Osteoblast (primary cell): ENCODE data around the gene TNIP2. TPM values are rescaled to one million over a fixed set of nuclear protein-coding genes. Genes with fewer than 3 reads are reported as not detected.

Experiments
- DNase-seq: peaks from one replicate; pipeline ENCODE4 v3.0.0; 2011; ENCODE audit warnings: low spot score, mixed read lengths; ENCODE audit not compliant: insufficient read length; ENCODE audit errors: missing footprints
- H2AFZ ChIP-seq: 2 replicates; pipeline ENCODE4 v1.6.0; 2011; ENCODE audit warnings: mild to moderate bottlenecking, low read length
- H3K27ac ChIP-seq: 2 replicates; pipeline ENCODE4 v1.5.1; 2011; ENCODE audit warnings: mild to moderate bottlenecking, low read depth, low read length, moderate library complexity
- H3K27me3 ChIP-seq: 2 replicates; pipeline ENCODE4 v1.6.0; 2012; ENCODE audit warnings: mild to moderate bottlenecking, control low read depth, inconsistent platforms, low read length, moderate library complexity; ENCODE audit not compliant: insufficient read depth
- H3K36me3 ChIP-seq: 2 replicates; pipeline ENCODE4 v1.5.1; 2011; ENCODE audit warnings: mild to moderate bottlenecking, low read length, control low read depth, moderate library complexity; ENCODE audit not compliant: insufficient read depth
- H3K4me1 ChIP-seq: 2 replicates; pipeline ENCODE4 v1.5.1; 2011; ENCODE audit warnings: mild to moderate bottlenecking, low read length, control low read depth, moderate library complexity; ENCODE audit not compliant: insufficient read depth
- H3K4me2 ChIP-seq: 2 replicates; pipeline ENCODE4 v1.6.0; 2011; ENCODE audit warnings: mild to moderate bottlenecking, low read length; ENCODE audit not compliant: insufficient read depth
- H3K4me3 ChIP-seq: fragments of 200-600 bp; sonication (generic); 3 replicates; pipeline ENCODE4 v1.5.1; 2012; ENCODE audit warnings: mild to moderate bottlenecking, low read length, inconsistent platforms; ENCODE audit not compliant: insufficient read depth
- H3K79me2 ChIP-seq: 2 replicates; pipeline ENCODE4 v1.6.0; 2012; ENCODE audit warnings: mild to moderate bottlenecking, low read length, control low read depth, inconsistent platforms; ENCODE audit not compliant: insufficient read depth
- H3K9me3 ChIP-seq: 2 replicates; pipeline ENCODE4 v1.5.1; 2011; ENCODE audit warnings: low read depth, low read length, control low read depth
- H4K20me1 ChIP-seq: 2 replicates; pipeline ENCODE4 v1.6.0; 2012; ENCODE audit warnings: mild to moderate bottlenecking, low read length, control low read depth; ENCODE audit not compliant: insufficient read depth
- total RNA-seq: library from RNA; depleted of rRNA; stranded (reverse); fragments of >200 nt; gene quantifications from 2 replicates; pipeline ENCODE4 v1.2.3, GENCODE V29; 2012
- TF ChIP-seq, protein P1 (sequence below): IDR thresholded peaks from 2 replicates; pipeline ENCODE4 v1.5.1; 2011; ENCODE audit warnings: mild to moderate bottlenecking, low read depth, low read length, moderate library complexity; ENCODE audit errors: extremely low read depth

The TNIP2 gene
- total RNA-seq, 1 donor: 44.9 TPM

DNA sequence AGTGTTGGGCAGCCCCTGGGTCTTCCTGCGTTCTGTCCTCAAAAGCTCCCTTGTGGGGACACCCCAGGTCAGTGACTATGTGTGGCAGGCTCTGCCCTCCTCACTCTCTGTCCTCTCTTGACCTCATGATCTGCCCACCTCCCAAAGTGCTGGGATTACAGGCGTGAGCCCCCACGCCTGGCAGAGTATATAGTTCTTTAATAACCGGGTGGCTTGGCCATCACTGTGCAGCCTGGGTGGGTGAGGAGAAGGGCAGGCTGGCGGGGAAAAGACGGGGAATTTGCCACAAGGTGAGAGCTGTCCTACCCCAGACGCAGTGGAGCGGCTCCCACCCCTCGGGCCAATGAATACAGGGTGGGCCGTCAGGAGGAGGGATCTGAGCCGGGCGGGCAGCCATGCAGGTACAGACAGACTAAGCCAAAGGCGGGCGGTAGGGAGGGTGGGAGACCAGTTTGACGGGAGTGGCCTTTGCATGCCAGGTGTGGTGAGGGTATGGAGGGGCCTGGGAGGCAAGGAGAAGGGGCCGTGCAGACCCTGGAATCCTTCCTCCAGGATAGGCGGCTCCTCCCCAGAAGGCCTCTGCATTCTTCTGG lies 39.3 kb upstream of the TNIP2 start:
- TF ChIP-seq, protein P1, sequence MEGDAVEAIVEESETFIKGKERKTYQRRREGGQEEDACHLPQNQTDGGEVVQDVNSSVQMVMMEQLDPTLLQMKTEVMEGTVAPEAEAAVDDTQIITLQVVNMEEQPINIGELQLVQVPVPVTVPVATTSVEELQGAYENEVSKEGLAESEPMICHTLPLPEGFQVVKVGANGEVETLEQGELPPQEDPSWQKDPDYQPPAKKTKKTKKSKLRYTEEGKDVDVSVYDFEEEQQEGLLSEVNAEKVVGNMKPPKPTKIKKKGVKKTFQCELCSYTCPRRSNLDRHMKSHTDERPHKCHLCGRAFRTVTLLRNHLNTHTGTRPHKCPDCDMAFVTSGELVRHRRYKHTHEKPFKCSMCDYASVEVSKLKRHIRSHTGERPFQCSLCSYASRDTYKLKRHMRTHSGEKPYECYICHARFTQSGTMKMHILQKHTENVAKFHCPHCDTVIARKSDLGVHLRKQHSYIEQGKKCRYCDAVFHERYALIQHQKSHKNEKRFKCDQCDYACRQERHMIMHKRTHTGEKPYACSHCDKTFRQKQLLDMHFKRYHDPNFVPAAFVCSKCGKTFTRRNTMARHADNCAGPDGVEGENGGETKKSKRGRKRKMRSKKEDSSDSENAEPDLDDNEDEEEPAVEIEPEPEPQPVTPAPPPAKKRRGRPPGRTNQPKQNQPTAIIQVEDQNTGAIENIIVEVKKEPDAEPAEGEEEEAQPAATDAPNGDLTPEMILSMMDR: no peak
- no peaks in the 10 kb centered on the region for H4K20me1 ChIP-seq
- no peak overlapping the region for H3K4me3 ChIP-seq
- peaks cover 38% of the 10 kb centered on the region for H3K4me1 ChIP-seq
- H2AFZ ChIP-seq: no peak overlapping the region
- H3K36me3 ChIP-seq: peaks cover 5% of the 10 kb centered on the region
- no peaks in the 10 kb centered on the region for H3K9me3 ChIP-seq
- peaks cover 65% of the 10 kb centered on the region for H3K79me2 ChIP-seq
- peak overlapping the region; percentile 82 for H3K27ac ChIP-seq
- DNase-seq: peak; percentile 11
- H3K27me3 ChIP-seq: no peaks in the 10 kb centered on the region
- H3K4me2 ChIP-seq: peak overlapping the region; percentile 78

DNA sequence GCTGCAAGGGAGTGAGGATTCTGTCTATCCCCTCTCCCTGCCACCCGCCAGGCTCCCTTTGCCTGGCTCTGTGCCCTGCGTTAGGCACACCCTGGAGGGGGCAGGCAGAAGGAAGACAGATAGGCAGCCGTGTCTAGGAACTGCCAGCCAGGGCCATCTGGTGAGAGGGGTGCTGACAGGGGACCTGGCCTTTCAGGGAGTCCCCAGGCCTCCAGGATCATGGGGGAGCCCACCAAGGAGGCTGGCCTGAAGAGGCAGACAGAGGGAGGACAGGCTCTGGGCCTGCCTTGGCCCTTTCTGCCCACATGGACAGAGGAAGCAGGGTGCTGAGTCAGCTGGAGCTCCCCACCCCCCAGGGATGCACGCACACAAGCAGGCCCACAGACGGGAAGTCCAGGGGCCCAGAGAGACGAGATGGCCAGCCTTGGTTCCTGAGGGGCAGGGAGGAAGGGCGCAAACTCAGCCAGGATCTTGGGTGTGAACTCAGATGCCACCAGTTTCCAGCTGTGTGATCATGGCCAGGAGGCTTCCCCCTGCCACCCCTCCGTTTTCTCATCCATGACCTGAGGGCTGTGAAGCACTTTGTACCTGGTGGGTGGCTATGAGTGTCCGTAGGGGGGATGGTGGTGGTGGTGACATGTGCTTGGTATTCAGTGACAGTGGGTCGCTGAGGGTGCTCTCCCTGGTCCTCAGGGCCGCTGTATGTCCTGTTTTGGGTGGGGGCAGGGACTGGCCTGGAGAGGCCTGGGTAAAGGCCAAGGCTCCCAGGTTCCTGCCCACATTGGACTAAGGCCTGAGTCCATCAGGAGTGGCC lies 38.6 kb upstream of the TNIP2 start:
- DNase-seq: peak; percentile 97
- H4K20me1 ChIP-seq: no peaks in the 10 kb centered on the region
- peak overlapping the region; percentile 78 for H3K4me2 ChIP-seq
- peak overlapping the region; percentile 67 for H2AFZ ChIP-seq
- peaks cover 5% of the 10 kb centered on the region for H3K36me3 ChIP-seq
- peaks cover 33% of the 10 kb centered on the region for H3K4me1 ChIP-seq
- H3K27me3 ChIP-seq: no peaks in the 10 kb centered on the region
- H3K27ac ChIP-seq: peak overlapping the region; percentile 82
- TF ChIP-seq, protein P1: no peak
- H3K4me3 ChIP-seq: peak overlapping the region; percentile 75
- H3K79me2 ChIP-seq: peaks cover 58% of the 10 kb centered on the region
- H3K9me3 ChIP-seq: no peaks in the 10 kb centered on the region

DNA sequence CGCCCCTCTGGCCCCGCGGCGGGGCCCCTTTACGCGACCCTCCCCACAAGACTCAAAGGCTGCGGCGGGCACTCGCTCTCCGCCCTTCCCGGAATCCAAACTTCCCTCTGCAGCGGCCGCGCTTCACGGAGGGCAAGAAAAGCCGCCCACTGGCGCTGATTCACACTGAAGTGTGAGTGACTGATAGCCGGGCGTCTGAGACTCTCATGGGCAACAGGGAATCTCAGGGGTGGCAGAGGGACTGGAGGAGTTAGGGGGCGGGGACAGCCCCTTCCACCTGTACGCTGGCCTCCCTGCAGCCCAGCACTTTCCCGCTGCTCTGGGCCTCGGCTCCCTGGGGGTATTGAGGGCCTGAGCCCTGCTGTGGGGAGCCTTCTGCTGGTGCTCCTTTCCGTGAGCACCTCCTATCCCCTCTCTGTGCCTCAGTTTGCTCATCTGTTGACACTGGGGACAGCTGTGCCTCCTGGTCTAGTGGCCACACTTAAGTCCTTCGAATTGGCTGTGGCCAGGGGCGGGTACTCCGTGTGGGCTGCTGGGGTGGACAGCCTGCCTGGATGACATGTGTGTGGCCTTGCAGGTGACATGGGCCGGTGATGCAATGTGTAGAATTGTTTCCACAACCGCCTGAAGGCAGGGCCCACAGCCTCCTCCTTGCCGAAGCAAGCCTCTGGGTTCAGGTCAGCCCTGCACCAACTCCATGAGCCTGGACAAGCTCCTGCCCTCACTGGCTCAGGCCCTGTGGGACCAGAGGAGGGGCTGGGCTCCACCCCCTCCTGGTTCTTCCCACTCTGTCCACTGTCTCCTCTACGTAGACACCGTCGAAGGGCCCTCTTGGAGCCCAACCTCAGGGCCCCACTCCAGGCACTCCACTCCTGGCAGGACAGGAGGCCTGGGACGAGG lies 37.7 kb upstream of the TNIP2 start:
- H3K9me3 ChIP-seq: no peaks in the 10 kb centered on the region
- H3K27ac ChIP-seq: peak overlapping the region; percentile 82
- H3K4me3 ChIP-seq: peak overlapping the region; percentile 75
- DNase-seq: peak; percentile 97
- no peaks in the 10 kb centered on the region for H3K27me3 ChIP-seq
- H4K20me1 ChIP-seq: no peaks in the 10 kb centered on the region
- H3K4me1 ChIP-seq: peaks cover 33% of the 10 kb centered on the region
- peak overlapping the region; percentile 67 for H2AFZ ChIP-seq
- H3K79me2 ChIP-seq: peaks cover 49% of the 10 kb centered on the region
- TF ChIP-seq, protein P1: no peak
- H3K4me2 ChIP-seq: peak overlapping the region; percentile 78
- H3K36me3 ChIP-seq: peaks cover 5% of the 10 kb centered on the region
